HepG2 (cell line): ENCODE data around the gene NAIF1. TPM values are rescaled to one million over a fixed set of nuclear protein-coding genes. Genes with fewer than 3 reads are reported as not detected.

Source experiments
- ATAC-seq: fragments of 200-7000 bp; cut with Tn5 transposase; 3 replicates; pipeline ENCODE4 v1.9.1; 2020; ENCODE audit warnings: mild to moderate bottlenecking, moderate library complexity
- BruUV-seq: library from RNA; stranded (reverse); fragments of 400-500 nt; replicated peaks from 2 replicates; lab custom pipeline; 2021; lab: Mats Ljungman, UMichigan
- CTCF ChIA-PET: fragments of 300-600 bp; formaldehyde crosslinking; extraction: SDS; loops from one replicate; lab custom pipeline; 2021; ENCODE audit warnings: low total read pairs, inconsistent platforms, low intra/inter-chr PET ratio; lab: Yijun Ruan, JAX
- POLR2A ChIA-PET: fragments of 350-600 bp; sonication (Branson Sonifier 250); formaldehyde crosslinking; loops from one replicate; lab custom pipeline; 2020; ENCODE audit warnings: antibody characterized with exemption, inconsistent platforms; lab: Yijun Ruan, JAX
- DNase-seq: peaks from one replicate; pipeline ENCODE4 v3.0.0-alpha.2; 2015; ENCODE audit warnings: low spot score
- FAIRE-seq: peaks from 3 replicates; lab custom pipeline; 2011; peaks lifted over from hg19 to GRCh38; lab: Jason Lieb, UNC
- H2AFZ ChIP-seq: one replicate; pipeline ENCODE4 v1.6.1; 2011; ENCODE audit warnings: low read length, inconsistent platforms
- H3K27ac ChIP-seq: fragments of 300-600 bp; 3 replicates; pipeline ENCODE4 v1.8.0; 2011; ENCODE audit warnings: mixed run types, mild to moderate bottlenecking, mixed read lengths, low read length, inconsistent platforms; ENCODE audit not compliant: insufficient read depth; ENCODE audit errors: extremely low read length
- H3K27me3 ChIP-seq, 2 experiments: fragments of 200-600 bp in 1 of 2; 2 replicates in 1 of 2; 3 replicates in 1 of 2; pipeline versions ENCODE4 v1.6.0 to v1.8.0; 2011; ENCODE audit warnings: low read length in 2 of 2, mild to moderate bottlenecking in 2 of 2, moderate library complexity in 2 of 2, inconsistent platforms in 1 of 2; ENCODE audit not compliant: insufficient read depth in 2 of 2, control insufficient read depth in 1 of 2
- H3K36me3 ChIP-seq, 2 experiments: fragments of 200-600 bp in 1 of 2; replicated peaks in 1 of 2; 2 replicates in 1 of 2; 3 replicates in 1 of 2; pipeline versions ENCODE4 v1.5.1 to v1.8.0; 2011; ENCODE audit warnings: low read length in 2 of 2, inconsistent platforms in 1 of 2; ENCODE audit not compliant: insufficient read depth in 2 of 2, control insufficient read depth in 1 of 2
- H3K4me1 ChIP-seq: 2 replicates; pipeline ENCODE4 v1.5.1; 2012; ENCODE audit warnings: low read length, inconsistent platforms; ENCODE audit not compliant: insufficient read depth
- H3K4me2 ChIP-seq: 2 replicates; pipeline ENCODE4 v1.6.0; 2011; ENCODE audit warnings: low read depth, low read length, inconsistent platforms
- H3K4me3 ChIP-seq, 3 experiments: fragments of 200-600 bp in 1 of 3; sonication (generic), shearing (Covaris generic) in 1 of 3; replicated peaks in 1 of 3; 2 replicates each; pipeline ENCODE4 v1.5.1; 2011 to 2016; ENCODE audit warnings: low read length in 3 of 3, inconsistent platforms in 2 of 3, low read depth in 2 of 3, mild to moderate bottlenecking in 2 of 3, control low read depth in 1 of 3, mixed read lengths in 1 of 3; ENCODE audit not compliant: insufficient read depth in 1 of 3
- H3K79me2 ChIP-seq: one replicate; pipeline ENCODE4 v1.6.1; 2011; ENCODE audit warnings: low read length, inconsistent platforms; ENCODE audit not compliant: insufficient read depth
- H3K9ac ChIP-seq: 2 replicates; pipeline ENCODE4 v1.6.0; 2011; ENCODE audit warnings: mild to moderate bottlenecking, low read depth, low read length, inconsistent platforms; ENCODE audit not compliant: insufficient read depth
- H3K9me3 ChIP-seq: 2 replicates; pipeline ENCODE4 v1.5.1; 2012; ENCODE audit warnings: mild to moderate bottlenecking, low read length
- H4K20me1 ChIP-seq: 2 replicates; pipeline ENCODE4 v1.6.0; 2011; ENCODE audit warnings: inconsistent platforms, mild to moderate bottlenecking, low read length, moderate library complexity; ENCODE audit not compliant: insufficient read depth
- AGO2 ChIP-seq: fragments of 200-400 bp; formaldehyde crosslinking; optimal IDR thresholded peaks from 2 replicates; pipeline ENCODE3; 2017; ENCODE audit warnings: mild to moderate bottlenecking, low read depth, low read length, moderate library complexity
- EEA1 ChIP-seq: sonication (generic); formaldehyde crosslinking; IDR thresholded peaks from 2 replicates; pipeline ENCODE4 v1.5.1; 2020; ENCODE audit warnings: mild to moderate bottlenecking, missing genetic modification reagents, borderline replicate concordance
- ZNF121 ChIP-seq: sonication (generic); formaldehyde crosslinking; IDR thresholded peaks from 2 replicates; pipeline ENCODE4 v1.5.0; 2020; ENCODE audit warnings: mild to moderate bottlenecking, missing genetic modification reagents
- WGBS: methylation state at CpG from one replicate; pipeline ENCODE4 v1.1.6; 2017; ENCODE audit warnings: low lambda C conversion rate; 5-methylcytosine and 5-hydroxymethylcytosine counted together
- in situ Hi-C: cut with HindIII; loops from 2 replicates; pipeline ENCODE4 v1.10.0; 2017; ENCODE audit warnings: low pct_unique_long_range_greater_than_20kb; ENCODE audit not compliant: extremely low pct_ligation_motif_present
- intact Hi-C: fragments of 100-400 bp; cut with micrococcal nuclease; formaldehyde crosslinking; loops from one replicate; pipeline ENCODE4 v1.10.0; 2022; ENCODE audit not compliant: unreplicated experiment
- polyA plus RNA-seq, 8 experiments: library from polyadenylated mRNA; depleted of rRNA in 3 of 8; stranded (reverse) in 7 of 8; unstranded in 1 of 8; fragments of >200 nt; fragmentation: Illumina TruSeq in 4 of 8; extraction: Trizol in 4 of 8; gene quantifications; 2 replicates each; pipeline versions ENCODE4 v1.2.1 to v1.2.3, GENCODE V29; 2011 to 2016; ENCODE audit warnings: low read depth in 4 of 8, missing spikeins in 1 of 8, mixed read lengths in 1 of 8; ENCODE audit not compliant: insufficient read depth in 1 of 8
- total RNA-seq, 5 experiments: library from RNA; depleted of rRNA; stranded (reverse); fragments of >200 nt; fragmentation: Illumina TruSeq; extraction: Trizol; gene quantifications; 2 replicates each; pipeline ENCODE4 v1.2.3, GENCODE V29; 2016; ENCODE audit warnings: low read depth in 1 of 5
- TF ChIP-seq, protein P1 (sequence below): sonication (generic); IDR thresholded peaks from 2 replicates; pipeline ENCODE4 v1.6.1; 2016; ENCODE audit warnings: low read depth, borderline replicate concordance
- TF ChIP-seq, protein P2 (sequence below): sonication (generic); formaldehyde crosslinking; IDR thresholded peaks from 2 replicates; pipeline ENCODE4 v1.8.1; 2022; ENCODE audit warnings: low read depth, mild to moderate bottlenecking, missing genetic modification reagents

NAIF1 gene
- total and polyA plus RNA-seq, 2 of the 13 experiments (the other 11 are each of a cell fraction or from before 2014, with no cell fraction given) = 6.0 to 6.9 TPM

DNA sequence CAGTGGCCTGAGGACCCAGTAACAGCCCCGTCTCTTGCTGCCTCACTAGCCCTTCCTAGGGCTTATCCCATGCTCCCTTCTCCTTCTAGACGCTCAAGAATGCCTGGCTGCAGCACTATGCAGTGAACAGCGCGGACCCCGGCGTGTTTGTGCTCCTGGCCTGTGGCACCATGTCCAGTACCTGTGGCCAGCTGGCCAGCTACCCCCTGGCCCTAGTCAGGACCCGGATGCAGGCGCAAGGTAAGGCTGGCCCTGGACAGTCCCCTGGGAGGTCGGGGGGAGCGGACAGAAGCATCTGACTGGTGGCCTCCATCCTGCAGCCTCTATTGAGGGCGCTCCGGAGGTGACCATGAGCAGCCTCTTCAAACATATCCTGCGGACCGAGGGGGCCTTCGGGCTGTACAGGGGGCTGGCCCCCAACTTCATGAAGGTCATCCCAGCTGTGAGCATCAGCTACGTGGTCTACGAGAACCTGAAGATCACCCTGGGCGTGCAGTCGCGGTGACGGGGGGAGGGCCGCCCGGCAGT lies 39.9 kb upstream of the NAIF1 start:
- no peak for DNase-seq
- WGBS = 93% methylated on average over 8 of the region's 23 CpGs
- no TSS peak for BruUV-seq
- in situ Hi-C loops = no loop called here
- Histone ChIP-seq H3K4me3 (no peak overlapping the region), H3K27me3 (no peaks in the 10 kb centered on the region), H3K9me3 (no peaks in the 10 kb centered on the region), H3K79me2 (peaks cover 2% of the 10 kb centered on the region), H2AFZ (no peak overlapping the region), H3K4me1 (peaks cover 79% of the 10 kb centered on the region), H3K27ac (no peak overlapping the region), H3K4me2 (no peak overlapping the region), H4K20me1 (no peaks in the 10 kb centered on the region), H3K9ac (no peak overlapping the region)
- ChIA-PET POLR2A (interaction anchor here (1.1 kb wide), 1 partner anchor 9 kb away, joined by 3 read pairs; no protein-coding TSS in a partner anchor), CTCF (no interaction called here)
- no peak for ATAC-seq
- intact Hi-C loops = no loop called here
- FAIRE-seq = no peak
- TF ChIP-seq ZNF121 (no peak), EEA1 (CRISPR knock-in tag) (no peak), AGO2 (peak; percentile 43)
- TF ChIP-seq, protein P1, sequence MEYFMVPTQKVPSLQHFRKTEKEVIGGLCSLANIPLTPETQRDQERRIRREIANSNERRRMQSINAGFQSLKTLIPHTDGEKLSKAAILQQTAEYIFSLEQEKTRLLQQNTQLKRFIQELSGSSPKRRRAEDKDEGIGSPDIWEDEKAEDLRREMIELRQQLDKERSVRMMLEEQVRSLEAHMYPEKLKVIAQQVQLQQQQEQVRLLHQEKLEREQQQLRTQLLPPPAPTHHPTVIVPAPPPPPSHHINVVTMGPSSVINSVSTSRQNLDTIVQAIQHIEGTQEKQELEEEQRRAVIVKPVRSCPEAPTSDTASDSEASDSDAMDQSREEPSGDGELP = no peak
- TF ChIP-seq, protein P2, sequence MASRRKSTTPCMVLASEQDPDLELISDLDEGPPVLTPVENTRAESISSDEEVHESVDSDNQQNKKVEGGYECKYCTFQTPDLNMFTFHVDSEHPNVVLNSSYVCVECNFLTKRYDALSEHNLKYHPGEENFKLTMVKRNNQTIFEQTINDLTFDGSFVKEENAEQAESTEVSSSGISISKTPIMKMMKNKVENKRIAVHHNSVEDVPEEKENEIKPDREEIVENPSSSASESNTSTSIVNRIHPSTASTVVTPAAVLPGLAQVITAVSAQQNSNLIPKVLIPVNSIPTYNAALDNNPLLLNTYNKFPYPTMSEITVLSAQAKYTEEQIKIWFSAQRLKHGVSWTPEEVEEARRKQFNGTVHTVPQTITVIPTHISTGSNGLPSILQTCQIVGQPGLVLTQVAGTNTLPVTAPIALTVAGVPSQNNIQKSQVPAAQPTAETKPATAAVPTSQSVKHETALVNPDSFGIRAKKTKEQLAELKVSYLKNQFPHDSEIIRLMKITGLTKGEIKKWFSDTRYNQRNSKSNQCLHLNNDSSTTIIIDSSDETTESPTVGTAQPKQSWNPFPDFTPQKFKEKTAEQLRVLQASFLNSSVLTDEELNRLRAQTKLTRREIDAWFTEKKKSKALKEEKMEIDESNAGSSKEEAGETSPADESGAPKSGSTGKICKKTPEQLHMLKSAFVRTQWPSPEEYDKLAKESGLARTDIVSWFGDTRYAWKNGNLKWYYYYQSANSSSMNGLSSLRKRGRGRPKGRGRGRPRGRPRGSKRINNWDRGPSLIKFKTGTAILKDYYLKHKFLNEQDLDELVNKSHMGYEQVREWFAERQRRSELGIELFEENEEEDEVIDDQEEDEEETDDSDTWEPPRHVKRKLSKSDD = 0 out of 2 replicates have a peak, but pooled peaks have one; percentile 26
- TF ChIP-seq, all 625 proteins: peak for 2
- peaks cover 23 to 42% of the 10 kb centered on the region in 2 experiments for H3K36me3 ChIP-seq
